ENCODE data around the gene DUSP8. TPM values are rescaled to one million over a fixed set of nuclear protein-coding genes. Genes with fewer than 3 reads are reported as not detected.
"Not testable (repeated sequence)": the region's sequence is repeated elsewhere in the genome, so short reads cannot be mapped to it uniquely, and the experiment has no call there.

The DUSP8 gene
- total RNA-seq, 1 experiment from 2014 or later, result 4.4 TPM

- H2BK120ac ChIP-seq (ENCODE audit: low read depth, low read length, poor library complexity, severe bottlenecking), result no peak overlapping the region
Measured at GRCh38 chr11:1586699-1587098, 14.6 kb upstream of the DUSP8 start.

GRCh38 chr11:1584661-1585370 is 12.7 kb upstream of the DUSP8 start, which contains the start of gene KRTAP5-1:
Gene KRTAP5-1, minus strand, starts transcription at chr11:1585283. Its CDS starts 34 bp downstream, at chr11:1585249.
- not testable (repeated sequence) for DNase-seq; H2BK5ac ChIP-seq (ENCODE audit: insufficient read length, low read length); H2AFZ ChIP-seq (ENCODE audit: low read length); H3T11ph ChIP-seq (ENCODE audit: low read length); H4K91ac ChIP-seq (ENCODE audit: insufficient read length, low read depth, low read length); H3K56ac ChIP-seq (ENCODE audit: insufficient read length, low read depth, low read length); H3K4me1 ChIP-seq (ENCODE audit: insufficient read depth, low read length); H3K36me3 Mint-ChIP-seq (ENCODE audit: insufficient read depth in 1 of 3, low read depth in 3 of 3); H4K8ac ChIP-seq (replicated peaks; ENCODE audit: insufficient read length, low read depth, low read length); H2BK12ac ChIP-seq (ENCODE audit: insufficient read length, low read depth, low read length); H2AK5ac ChIP-seq (ENCODE audit: insufficient read length, low read length); H3K9ac ChIP-seq (ENCODE audit: extremely low read depth, insufficient read length, low read length); H3K23ac ChIP-seq (ENCODE audit: insufficient read length, low read depth, low read length); H2BK20ac ChIP-seq (ENCODE audit: low read depth, low read length, poor library complexity, severe bottlenecking); H3K4me3 Mint-ChIP-seq; H3K27me3 ChIP-seq (ENCODE audit: insufficient read depth, low read length); H4K5ac ChIP-seq (ENCODE audit: insufficient read length, low read depth, low read length); H3K79me2 ChIP-seq (ENCODE audit: insufficient read depth, low read length); H3K4me2 ChIP-seq (ENCODE audit: insufficient read depth, insufficient read length, low read length); H3K9me3 ChIP-seq (ENCODE audit: control insufficient read depth, low read depth, low read length); H3K14ac ChIP-seq (ENCODE audit: insufficient read depth, low read length); H3K4me1 Mint-ChIP-seq; H3K9me3 Mint-ChIP-seq; H2BK120ac ChIP-seq (ENCODE audit: low read depth, low read length, poor library complexity, severe bottlenecking); H3K4ac ChIP-seq (ENCODE audit: low read depth, low read length); H2BK15ac ChIP-seq (ENCODE audit: low read depth, low read length); H4K20me1 ChIP-seq (ENCODE audit: control insufficient read depth, insufficient read depth, insufficient read length); H3K23me2 ChIP-seq (ENCODE audit: insufficient read length, low read depth, low read length, poor library complexity, severe bottlenecking); H3K27ac Mint-ChIP-seq; H3K79me1 ChIP-seq (ENCODE audit: insufficient read depth, low read depth, low read length, poor library complexity, severe bottlenecking); H3K18ac ChIP-seq (ENCODE audit: insufficient read length, low read depth, low read length); H3K27ac ChIP-seq (ENCODE audit: insufficient read length, low read depth, low read length)
- peaks cover 45% of the 10 kb centered on the region for H3K27me3 Mint-ChIP-seq (ENCODE audit: low read depth)
- no CpG with 5 or more reads among the region's 9 CpGs for WGBS (ENCODE audit: extremely low coverage, insufficient read length, low lambda C conversion rate)

More at GRCh38 chr11:1586699-1587098, 14.6 kb upstream of the DUSP8 start:
- peaks cover 52% of the 10 kb centered on the region for H3K27me3 Mint-ChIP-seq (ENCODE audit: low read depth)
- Histone ChIP-seq H3K4me2 (ENCODE audit: insufficient read depth, insufficient read length, low read length) (no peak overlapping the region), H3K23ac (ENCODE audit: insufficient read length, low read depth, low read length) (no peak overlapping the region), H2BK5ac (ENCODE audit: insufficient read length, low read length) (no peak overlapping the region), H3K27me3 (ENCODE audit: insufficient read depth, low read length) (no peaks in the 10 kb centered on the region), H2BK20ac (ENCODE audit: low read depth, low read length, poor library complexity, severe bottlenecking) (no peak overlapping the region), H3K23me2 (ENCODE audit: insufficient read length, low read depth, low read length, poor library complexity, severe bottlenecking) (no peaks in the 10 kb centered on the region), H2BK12ac (ENCODE audit: insufficient read length, low read depth, low read length) (no peak overlapping the region), H3T11ph (ENCODE audit: low read length) (no peak overlapping the region), H3K4ac (ENCODE audit: low read depth, low read length) (no peak overlapping the region), H3K79me2 (ENCODE audit: insufficient read depth, low read length) (no peaks in the 10 kb centered on the region), H3K4me1 (ENCODE audit: insufficient read depth, low read length) (no peaks in the 10 kb centered on the region; the same call in 1 of the 2 replicates), H4K5ac (ENCODE audit: insufficient read length, low read depth, low read length) (no peak overlapping the region), H3K18ac (ENCODE audit: insufficient read length, low read depth, low read length) (no peak overlapping the region), H2AK5ac (ENCODE audit: insufficient read length, low read length) (no peak overlapping the region), H3K9ac (ENCODE audit: extremely low read depth, insufficient read length, low read length) (no peak overlapping the region), H4K8ac (replicated peaks; ENCODE audit: insufficient read length, low read depth, low read length) (no peak overlapping the region), H3K9me3 (ENCODE audit: control insufficient read depth, low read depth, low read length) (no peaks in the 10 kb centered on the region), H3K27ac (ENCODE audit: insufficient read length, low read depth, low read length) (no peak overlapping the region), H4K91ac (ENCODE audit: insufficient read length, low read depth, low read length) (no peak overlapping the region), H2AFZ (ENCODE audit: low read length) (no peak overlapping the region), H3K56ac (ENCODE audit: insufficient read length, low read depth, low read length) (no peak overlapping the region), H3K14ac (ENCODE audit: insufficient read depth, low read length) (no peak overlapping the region), H4K20me1 (ENCODE audit: control insufficient read depth, insufficient read depth, insufficient read length) (no peaks in the 10 kb centered on the region), H3K79me1 (ENCODE audit: insufficient read depth, low read depth, low read length, poor library complexity, severe bottlenecking) (no peaks in the 10 kb centered on the region), H2BK15ac (ENCODE audit: low read depth, low read length) (no peak overlapping the region)
- peaks cover 2 to 8% of the 10 kb centered on the region in 2 experiments; a peak in 2 of 4 replicates for H3K4me1 Mint-ChIP-seq
- no CpG with 5 or more reads among the region's 2 CpGs for WGBS (ENCODE audit: extremely low coverage, insufficient read length, low lambda C conversion rate)
- H3K36me3 Mint-ChIP-seq (ENCODE audit: insufficient read depth in 1 of 3, low read depth in 3 of 3), result no peaks in the 10 kb centered on the region
- H3K9me3 Mint-ChIP-seq, result peaks cover 0 to 2% of the 10 kb centered on the region in 2 experiments; a peak in 1 of 5 replicates
- no peak for TF ChIP-seq CTCF (conservative IDR thresholded peaks at IDR 0.05)
- H3K4me3 Mint-ChIP-seq, result no peak overlapping the region
- H3K27ac Mint-ChIP-seq, result no peak overlapping the region
- DNase-seq, result no peak
